ENCODE data around the gene ATF6.

DNA sequence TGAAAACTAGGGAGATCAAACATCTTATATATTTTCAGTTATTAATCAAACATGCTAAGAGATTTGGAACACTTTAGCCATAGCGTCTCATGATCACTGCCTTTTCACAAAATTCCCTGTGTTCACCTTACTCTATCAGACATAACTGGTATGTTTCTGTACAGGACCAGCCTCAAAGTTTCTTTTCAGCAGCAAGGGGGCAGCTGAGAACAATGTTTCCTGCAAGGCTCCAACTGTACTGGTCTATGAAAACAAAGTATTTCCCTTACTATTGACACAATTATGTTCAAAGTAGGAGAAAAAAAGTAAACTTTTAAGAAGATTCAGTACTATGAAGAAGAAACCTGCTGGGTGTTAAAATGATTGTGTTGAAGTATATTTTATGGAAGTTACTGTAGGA is 98.5 kb downstream of the ATF6 start:
- TF ChIP-seq POLR2AphosphoS5 (IDR thresholded peaks at IDR 0.05; ENCODE audit: insufficient read depth, low read depth, low read length) (no peak), POLR2A (IDR thresholded peaks at IDR 0.05; ENCODE audit: low read depth, low read length) (no peak), MYC (IDR thresholded peaks at IDR 0.05; ENCODE audit: low read depth, low read length) (no peak), JUN (IDR thresholded peaks at IDR 0.05; ENCODE audit: borderline replicate concordance, insufficient read depth, insufficient read length, low read depth) (no peak), EZH2 (IDR thresholded peaks at IDR 0.05; ENCODE audit: borderline replicate concordance, low read depth, low read length, severe bottlenecking) (no peak)
- TF ChIP-seq, protein P1, sequence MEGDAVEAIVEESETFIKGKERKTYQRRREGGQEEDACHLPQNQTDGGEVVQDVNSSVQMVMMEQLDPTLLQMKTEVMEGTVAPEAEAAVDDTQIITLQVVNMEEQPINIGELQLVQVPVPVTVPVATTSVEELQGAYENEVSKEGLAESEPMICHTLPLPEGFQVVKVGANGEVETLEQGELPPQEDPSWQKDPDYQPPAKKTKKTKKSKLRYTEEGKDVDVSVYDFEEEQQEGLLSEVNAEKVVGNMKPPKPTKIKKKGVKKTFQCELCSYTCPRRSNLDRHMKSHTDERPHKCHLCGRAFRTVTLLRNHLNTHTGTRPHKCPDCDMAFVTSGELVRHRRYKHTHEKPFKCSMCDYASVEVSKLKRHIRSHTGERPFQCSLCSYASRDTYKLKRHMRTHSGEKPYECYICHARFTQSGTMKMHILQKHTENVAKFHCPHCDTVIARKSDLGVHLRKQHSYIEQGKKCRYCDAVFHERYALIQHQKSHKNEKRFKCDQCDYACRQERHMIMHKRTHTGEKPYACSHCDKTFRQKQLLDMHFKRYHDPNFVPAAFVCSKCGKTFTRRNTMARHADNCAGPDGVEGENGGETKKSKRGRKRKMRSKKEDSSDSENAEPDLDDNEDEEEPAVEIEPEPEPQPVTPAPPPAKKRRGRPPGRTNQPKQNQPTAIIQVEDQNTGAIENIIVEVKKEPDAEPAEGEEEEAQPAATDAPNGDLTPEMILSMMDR (IDR thresholded peaks at IDR 0.05; ENCODE audit: extremely low read depth in 1 of 2, insufficient read depth in 1 of 2, low read depth in 1 of 2, low read length in 2 of 2) = peak; percentile 7 to 27
- TF ChIP-seq, protein P2, sequence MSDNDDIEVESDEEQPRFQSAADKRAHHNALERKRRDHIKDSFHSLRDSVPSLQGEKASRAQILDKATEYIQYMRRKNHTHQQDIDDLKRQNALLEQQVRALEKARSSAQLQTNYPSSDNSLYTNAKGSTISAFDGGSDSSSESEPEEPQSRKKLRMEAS (IDR thresholded peaks at IDR 0.05; ENCODE audit: insufficient read depth, insufficient read length) = no peak

All from endothelial cell of umbilical vein (primary cell).